ENCODE results near the gene PPP1R3F. TPM values are rescaled to one million over a fixed set of nuclear protein-coding genes. Genes with fewer than 3 reads are reported as not detected.
"Not testable (repeated sequence)": the region's sequence is repeated elsewhere in the genome, so short reads cannot be mapped to it uniquely, and the experiment has no call there.

Gene PPP1R3F
- total RNA-seq, 2 donors from 2014 or later, result 3.9 to 24.9 TPM

- H3K27me3 ChIP-seq (replicated peaks; ENCODE audit: insufficient read depth); H3K27ac ChIP-seq; H3K36me3 ChIP-seq; intact Hi-C loops (cut with DNase I); H3K4me3 ChIP-seq; H3K4me1 ChIP-seq (replicated peaks); H3K9me3 ChIP-seq; DNase-seq (ENCODE audit: low spot score): not testable (repeated sequence)
- WGBS, result 90% methylated on average over 7 of the region's 11 CpGs
Observed at GRCh38 chrX:49330421-49330820, 60.8 kb downstream of the PPP1R3F start.

- H3K27me3 ChIP-seq (replicated peaks; ENCODE audit: insufficient read depth); DNase-seq (ENCODE audit: low spot score); H3K27ac ChIP-seq; H3K36me3 ChIP-seq; intact Hi-C loops (cut with DNase I); H3K4me3 ChIP-seq; H3K4me1 ChIP-seq (replicated peaks); H3K9me3 ChIP-seq: not testable (repeated sequence)
- no CpG with 5 or more reads among the region's 16 CpGs for WGBS
Observed at GRCh38 chrX:49331282-49331681, 61.7 kb downstream of the PPP1R3F start, which contains the start of gene GAGE13. Gene GAGE13 (plus strand): TSS chrX:49331582. CDS start chrX:49332738, 1,156 bp downstream.

GRCh38 chrX:49331841-49332240, 62.2 kb downstream of the PPP1R3F start:
- H3K4me3 ChIP-seq; DNase-seq (ENCODE audit: low spot score); H3K27ac ChIP-seq; H3K27me3 ChIP-seq (replicated peaks; ENCODE audit: insufficient read depth); intact Hi-C loops (cut with DNase I); H3K36me3 ChIP-seq; H3K4me1 ChIP-seq (replicated peaks); H3K9me3 ChIP-seq: not testable (repeated sequence)
- WGBS, result no CpG with 5 or more reads among the region's 26 CpGs

Other genes starting within 250 kb of the PPP1R3F start
- gene TFE3, start 226.4 kb upstream of the PPP1R3F start, total RNA-seq, result 10 to 100 TPM; 44.6 to 88.4 TPM
- gene CCDC120, start 210.8 kb upstream of the PPP1R3F start, total RNA-seq, result 10 to 100 TPM; 12.3 to 15.0 TPM
- gene PRAF2, start 195.8 kb upstream of the PPP1R3F start, total RNA-seq, result 10 to 100 TPM; 13.9 to 42.9 TPM
- 10 to 100 TPM; 67.8 to 93.6 TPM for gene WDR45, start 189.9 kb upstream of the PPP1R3F start, total RNA-seq
- gene GPKOW, start 146.1 kb upstream of the PPP1R3F start, total RNA-seq, result 10 to 100 TPM; 21.2 to 28.7 TPM
- gene MAGIX, start 107.0 kb upstream of the PPP1R3F start, total RNA-seq, result 10 to 100 TPM; 16.0 to 16.6 TPM
- 10 to 100 TPM; 24.3 to 34.7 TPM for gene PLP2, start 97.9 kb upstream of the PPP1R3F start, total RNA-seq
- 10 to 100 TPM; 17.4 to 20.5 TPM for gene PRICKLE3, start 83.4 kb upstream of the PPP1R3F start, total RNA-seq
- 1 to 10 TPM in 1 of 2 donors, under 1 TPM in 1; 0.55 to 5.2 TPM for gene SYP, start 69.6 kb upstream of the PPP1R3F start, total RNA-seq
- under 1 TPM in 1 of 2 donors, not detected in 1; 0.17 TPM for gene CACNA1F, start 36.5 kb upstream of the PPP1R3F start, total RNA-seq
- gene CCDC22, start 34.3 kb upstream of the PPP1R3F start, total RNA-seq, result 10 to 100 TPM; 21.8 to 25.0 TPM
- 1 to 10 TPM in 1 of 2 donors, under 1 TPM in 1; 0.36 to 1.4 TPM for gene FOXP3, start 5.1 kb upstream of the PPP1R3F start, total RNA-seq
- not detected for gene GAGE10, start 33.9 kb downstream of the PPP1R3F start, total RNA-seq
- not detected for gene GAGE12J, start 52.2 kb downstream of the PPP1R3F start, total RNA-seq
- not detected for gene GAGE13, start 61.8 kb downstream of the PPP1R3F start, total RNA-seq

Measured in prostate gland (tissue), 2 donors.